GM19043 (cell line): ENCODE data around the gene FTL.
A peak's percentile ranks its signal among the peaks of the same experiment; 100 is the strongest.

Experiments used
- ATAC-seq: cut with Tn5 transposase; IDR thresholded peaks from one replicate; pipeline ENCODE4 v1.9.1; 2021; ENCODE audit warnings: low read depth; ENCODE audit not compliant: unreplicated experiment

FTL gene

DNA sequence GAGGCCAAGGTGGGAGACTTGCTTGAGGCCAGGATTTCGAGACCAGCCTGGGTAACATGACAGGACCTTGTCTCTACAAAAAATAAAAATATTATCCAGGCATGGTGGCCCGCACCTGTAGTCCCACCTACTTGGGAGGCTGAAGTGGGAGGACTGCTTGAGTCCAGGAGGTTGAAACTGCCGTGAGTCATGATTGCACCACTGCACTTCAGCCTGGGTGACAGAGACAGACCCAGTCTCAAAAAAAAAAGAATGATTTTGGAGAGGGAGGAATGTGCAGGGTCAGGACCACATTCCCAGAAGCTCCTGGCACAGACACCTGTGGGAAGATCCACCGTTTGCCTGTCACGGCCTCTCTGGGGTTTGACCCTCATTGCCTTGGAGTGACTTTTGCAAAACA, 19.7 kb upstream of the FTL start:
- ATAC-seq, result no peak

DNA sequence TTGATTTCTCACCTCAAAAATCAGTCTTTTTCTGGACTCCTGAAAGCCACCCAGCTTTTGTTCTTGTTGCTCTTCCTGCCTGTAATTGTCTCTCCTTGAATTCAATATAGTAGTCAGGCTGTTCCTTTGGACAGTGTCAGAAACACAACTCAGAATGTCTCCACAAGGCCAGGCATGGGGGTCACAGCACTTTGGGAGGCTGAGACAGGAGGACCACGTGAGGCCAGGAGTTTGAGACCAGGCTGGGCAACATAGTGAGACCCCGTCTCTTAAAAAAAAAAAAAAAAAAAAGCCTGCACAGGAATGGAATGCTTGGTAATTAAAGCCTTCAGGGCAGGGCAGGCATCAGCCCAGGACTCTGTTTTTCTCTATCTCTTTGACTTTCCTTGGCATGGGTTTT, 19.3 kb upstream of the FTL start:
- ATAC-seq, result no peak

DNA sequence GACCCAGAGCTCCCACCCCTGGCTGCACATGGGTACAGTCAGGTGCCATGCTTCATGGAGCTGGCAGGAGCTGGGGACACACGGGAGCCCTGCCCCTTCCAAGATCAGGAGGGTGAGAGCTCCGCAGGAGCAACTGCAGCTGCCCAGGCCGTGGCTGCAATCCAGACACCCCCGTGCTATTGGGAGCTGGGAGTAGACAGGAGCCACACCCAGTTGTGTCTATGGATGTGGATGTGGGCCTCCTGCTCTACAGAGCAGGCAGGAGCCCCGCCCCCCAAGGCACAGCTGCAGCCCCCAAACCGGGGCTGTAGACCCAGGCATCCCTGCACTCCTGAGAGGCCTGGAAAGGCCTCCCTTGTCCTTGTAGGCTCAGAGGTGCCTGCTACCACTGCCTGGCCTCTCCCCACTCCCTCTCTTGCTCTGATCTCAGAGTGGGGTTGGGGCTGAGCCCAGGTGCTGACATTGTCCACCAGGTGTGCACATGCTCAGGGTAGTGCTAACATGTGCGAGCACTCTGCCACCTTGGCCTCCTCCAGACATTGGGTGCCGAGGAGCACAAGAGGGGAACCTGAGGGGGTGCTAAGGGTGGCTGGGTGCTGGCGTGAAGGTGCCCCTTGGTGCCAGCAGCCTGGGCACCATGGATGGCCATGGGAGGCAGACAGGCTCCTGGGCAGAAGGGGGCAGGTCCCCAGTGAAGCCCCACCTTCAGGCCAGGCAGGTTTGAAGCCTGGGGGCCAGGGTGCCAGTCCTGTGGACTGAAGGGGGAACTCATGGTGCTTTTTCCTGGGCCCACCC, 18.4 kb upstream of the FTL start:
- ATAC-seq, result no peak

DNA sequence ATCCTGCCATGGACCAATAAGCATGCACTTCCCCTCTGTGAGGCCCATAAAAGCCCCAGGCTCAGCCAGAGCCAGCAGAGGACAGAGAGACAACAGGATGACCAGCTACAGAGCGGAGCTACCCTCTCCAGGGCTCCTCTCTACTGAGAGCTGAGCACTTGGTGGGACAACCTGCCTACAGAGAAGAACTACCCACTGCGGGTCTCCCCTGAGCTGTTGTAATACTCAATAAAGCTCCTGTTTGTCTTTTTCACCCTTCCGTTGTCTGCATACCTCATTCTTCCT, 17.9 kb upstream of the FTL start:
- ATAC-seq, result no peak

DNA sequence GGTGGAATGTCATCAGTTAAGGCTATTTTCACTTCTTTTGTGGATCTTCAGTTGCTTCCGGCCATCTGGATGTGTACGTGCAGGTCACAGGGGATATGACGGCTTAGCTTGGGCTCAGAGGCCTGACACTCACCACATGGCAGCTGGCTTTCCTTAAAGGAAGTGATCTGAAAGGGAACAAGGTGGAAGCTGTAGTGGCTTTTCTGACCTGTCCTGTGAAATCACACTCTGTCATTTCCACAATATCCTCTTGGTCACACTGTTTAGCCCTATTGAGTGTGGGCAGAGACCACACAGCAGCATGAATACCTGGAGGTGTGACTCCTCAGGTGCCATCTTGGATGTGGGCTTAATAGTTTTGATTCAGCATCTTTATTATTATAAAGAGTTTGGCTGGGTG, 14.9 kb upstream of the FTL start:
- no peak for ATAC-seq

DNA sequence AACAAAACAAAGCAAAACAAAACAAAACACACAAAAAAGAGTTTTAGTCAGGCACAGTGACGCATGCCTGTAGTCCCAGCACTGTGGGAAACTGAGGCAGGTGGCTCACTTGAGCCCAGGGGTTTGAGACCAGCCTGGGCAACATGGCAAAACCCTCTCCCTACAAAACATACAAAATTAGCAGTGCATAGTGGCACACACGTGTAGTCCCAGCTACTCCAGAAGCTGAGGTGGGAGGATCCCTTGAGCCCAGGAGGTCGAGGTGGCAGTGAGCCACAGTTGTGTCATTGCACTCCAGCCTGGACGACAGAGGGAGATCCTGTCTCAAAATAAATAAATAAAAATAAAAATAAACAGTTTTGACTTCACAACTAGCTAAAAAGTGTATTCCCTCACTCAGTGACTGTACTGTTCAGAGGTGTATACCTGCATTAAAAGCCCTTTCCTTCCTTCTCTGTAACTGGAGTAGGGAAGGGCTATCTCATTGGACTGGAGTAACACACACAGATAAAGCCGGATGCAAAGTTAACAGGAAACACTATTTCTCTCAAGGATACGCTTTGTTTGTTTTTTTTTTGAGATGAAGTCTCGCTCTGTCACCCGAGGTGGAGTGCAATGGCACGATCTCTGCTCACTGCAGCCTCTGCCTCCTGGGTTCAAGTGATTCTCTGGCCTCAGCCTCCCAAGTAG, 14.1 kb upstream of the FTL start:
- ATAC-seq, result no peak

DNA sequence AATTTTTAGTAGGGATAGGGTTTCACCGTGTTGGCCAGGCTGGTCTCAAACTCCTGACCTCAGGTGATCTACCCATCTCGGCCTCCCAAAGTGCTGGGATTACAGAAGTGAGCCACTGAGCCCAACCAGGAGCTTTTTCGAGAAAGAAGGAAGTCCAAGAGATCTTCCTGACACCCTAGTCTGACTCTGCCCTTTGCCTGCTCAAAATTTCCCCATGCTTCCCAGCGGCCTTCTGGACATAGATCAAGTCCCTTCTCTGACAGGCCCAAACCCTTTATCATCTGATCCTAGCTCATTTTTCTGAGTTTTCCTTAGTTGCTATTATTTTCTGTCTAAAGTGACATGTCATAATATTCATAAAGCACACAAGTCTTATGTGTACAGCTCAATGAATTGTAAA, 12.0 kb upstream of the FTL start:
- ATAC-seq, result no peak

DNA sequence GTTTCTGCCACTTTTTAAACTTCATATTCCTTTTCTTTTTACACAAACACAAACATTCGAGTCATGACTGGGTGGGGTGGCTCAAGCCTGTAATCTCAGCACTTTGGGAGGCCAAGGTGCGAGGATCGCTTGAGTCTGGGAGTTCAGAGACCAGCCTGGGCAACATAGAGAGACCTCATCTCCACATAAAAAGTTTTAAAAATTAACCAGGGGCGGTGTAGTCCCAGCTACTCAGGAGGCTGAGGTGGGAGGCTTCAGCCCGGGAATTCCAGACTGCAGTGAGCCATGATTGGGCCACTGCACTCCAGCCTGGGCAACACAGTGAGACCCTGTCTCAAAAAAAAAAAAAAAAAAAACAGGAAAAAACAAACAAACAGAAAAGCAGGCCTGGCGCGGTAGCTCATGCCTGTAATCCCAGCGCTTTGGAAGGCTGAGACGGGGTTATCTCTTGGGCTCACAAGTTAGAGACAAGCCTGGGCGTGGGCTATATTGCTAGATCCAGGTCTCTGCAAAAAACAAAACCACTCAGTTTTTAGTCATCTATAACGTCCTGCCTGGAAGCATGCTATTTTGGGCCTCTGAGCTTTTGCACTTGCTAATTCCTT, 11.0 kb upstream of the FTL start:
- no peak for ATAC-seq

DNA sequence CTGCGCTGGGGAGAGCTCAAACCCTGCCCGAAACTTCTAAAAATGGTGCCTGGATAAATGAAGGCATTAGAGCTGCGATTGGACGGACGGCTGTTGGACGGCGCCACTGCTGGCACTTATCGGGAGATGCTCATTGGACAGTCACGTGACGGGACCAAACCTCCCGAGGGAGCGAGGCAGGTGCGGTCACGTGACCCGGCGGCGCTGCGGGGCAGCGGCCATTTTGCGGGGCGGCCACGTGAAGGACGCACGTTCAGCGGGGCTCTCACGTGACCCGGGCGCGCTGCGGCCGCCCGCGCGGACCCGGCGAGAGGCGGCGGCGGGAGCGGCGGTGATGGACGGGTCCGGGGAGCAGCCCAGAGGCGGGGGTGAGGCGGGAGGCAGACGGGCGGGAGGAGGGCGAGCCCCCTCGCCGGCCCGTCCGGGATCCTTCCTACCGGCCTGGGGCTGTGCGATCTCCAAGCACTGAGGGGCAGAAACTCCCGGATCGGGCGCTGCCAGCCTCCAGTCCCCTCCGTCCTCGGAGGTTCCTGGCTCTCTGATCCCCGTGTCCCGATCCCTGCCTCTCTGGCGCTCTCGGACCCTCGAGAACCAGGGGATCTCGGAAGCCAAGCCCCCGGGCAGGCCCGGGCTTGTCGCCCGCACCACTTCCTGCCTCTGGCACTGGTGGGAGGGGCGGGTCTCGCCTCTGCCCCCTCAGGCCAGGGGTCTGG, 10.4 kb upstream of the FTL start, which contains the start of gene BAX:
Gene BAX (plus strand): TSS at position 281 of the 713 bp plus-strand sequence. CDS start 54 bp downstream, at position 335.
- ATAC-seq, result peak; percentile 71

DNA sequence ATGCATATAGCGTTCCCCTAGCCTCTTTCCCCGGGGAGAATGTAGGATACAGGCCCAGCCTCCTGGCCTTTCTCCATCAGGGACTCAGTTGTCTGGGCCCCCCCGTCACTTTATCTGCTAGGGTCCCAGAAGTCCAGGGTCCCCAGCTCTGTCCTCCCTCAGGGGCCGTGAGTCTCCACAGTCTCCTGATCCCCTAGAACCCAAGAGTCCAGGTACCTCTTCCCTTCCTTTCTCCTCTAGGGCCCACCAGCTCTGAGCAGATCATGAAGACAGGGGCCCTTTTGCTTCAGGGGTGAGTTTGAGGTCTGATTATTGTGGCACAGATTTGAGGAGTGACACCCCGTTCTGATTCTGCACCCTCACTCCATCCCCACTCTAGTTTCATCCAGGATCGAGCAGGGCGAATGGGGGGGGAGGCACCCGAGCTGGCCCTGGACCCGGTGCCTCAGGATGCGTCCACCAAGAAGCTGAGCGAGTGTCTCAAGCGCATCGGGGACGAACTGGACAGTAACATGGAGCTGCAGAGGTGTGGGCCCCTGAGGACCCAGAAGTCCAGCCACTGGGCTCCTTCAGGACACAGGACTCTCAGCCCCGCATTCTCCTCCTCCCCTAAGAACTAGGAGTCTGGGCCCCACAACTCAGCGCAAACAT, 9.7 kb upstream of the FTL start:
- ATAC-seq, result no peak

DNA sequence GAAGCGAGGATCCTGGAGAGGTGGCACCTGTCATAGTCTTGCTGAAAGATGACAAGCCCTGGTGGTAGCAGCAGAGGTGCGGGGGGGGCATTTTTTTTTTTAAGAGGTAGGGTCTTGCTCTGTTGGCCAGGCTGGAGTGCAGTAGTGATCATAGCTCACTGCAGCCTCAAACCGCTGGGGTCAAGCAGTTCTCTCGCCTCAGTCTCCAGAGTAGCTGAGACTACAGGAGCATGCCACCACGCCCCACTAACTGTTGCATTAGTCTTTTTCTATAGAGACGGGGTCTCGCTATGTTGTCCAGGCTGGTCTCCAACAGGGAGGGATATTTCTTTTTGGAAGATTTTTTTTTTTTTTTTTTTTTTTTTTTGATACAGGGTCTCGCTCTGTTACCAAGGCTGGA, 7.1 kb upstream of the FTL start:
- no peak for ATAC-seq

DNA sequence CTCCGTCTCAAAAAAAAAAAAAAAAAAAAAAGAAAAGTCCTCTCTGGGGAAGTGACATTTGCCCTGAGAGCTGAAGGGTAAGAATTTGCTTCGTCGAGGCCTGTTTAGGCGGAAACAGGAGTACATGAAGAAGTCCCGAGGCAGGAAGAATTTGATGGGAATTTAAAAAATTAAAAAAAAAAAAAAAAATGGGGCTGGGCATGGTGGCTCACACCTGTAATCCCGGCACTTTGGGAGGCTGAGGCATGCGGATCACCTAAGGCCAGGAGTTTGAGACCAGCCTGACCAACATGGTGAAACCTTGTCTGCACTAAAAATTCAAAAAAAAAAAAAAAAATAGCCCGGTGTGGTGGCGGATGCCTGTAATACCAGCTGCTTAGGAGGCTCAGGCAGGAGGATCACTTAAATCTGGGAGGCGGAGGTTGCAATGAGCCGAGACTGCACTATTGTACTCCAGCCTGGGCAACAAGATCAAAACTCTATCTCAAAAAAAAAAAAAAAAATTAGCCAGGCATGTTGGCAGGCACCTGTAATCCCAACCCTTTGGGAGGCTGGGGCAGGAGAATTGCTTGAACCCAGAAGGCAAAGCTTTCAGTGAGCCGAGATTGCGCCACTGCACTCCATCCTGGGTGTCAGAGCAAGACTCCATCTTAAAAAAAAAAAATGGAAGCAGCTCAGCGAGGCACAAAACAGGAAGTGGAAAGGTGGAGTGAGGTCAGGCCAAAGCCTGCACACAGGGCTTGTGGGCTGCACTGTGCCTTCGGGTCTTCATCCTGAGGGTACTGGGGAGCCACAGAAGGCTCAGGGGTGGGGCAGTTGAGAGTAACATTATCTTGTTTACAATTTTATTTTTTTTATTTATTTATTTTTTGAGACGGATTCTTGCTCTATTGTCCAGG, 5.5 kb upstream of the FTL start:
- no peak for ATAC-seq

DNA sequence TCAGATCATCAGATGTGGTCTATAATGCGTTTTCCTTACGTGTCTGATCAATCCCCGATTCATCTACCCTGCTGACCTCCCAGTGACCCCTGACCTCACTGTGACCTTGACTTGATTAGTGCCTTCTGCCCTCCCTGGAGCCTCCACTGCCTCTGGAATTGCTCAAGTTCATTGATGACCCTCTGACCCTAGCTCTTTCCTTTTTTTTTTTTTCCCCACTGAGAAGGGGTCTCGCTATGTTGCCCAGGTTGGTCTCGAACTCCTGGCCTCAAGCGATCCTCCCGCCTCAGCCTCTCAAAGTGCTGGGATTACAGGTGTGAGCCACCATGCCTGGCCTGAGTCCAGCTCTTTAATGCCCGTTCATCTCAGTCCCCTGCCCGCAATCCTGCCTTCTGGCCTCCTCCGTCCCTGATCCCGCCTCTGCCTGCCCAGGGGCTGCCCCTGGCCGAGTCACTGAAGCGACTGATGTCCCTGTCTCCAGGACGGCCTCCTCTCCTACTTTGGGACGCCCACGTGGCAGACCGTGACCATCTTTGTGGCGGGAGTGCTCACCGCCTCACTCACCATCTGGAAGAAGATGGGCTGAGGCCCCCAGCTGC, 4.0 kb upstream of the FTL start:
- no peak for ATAC-seq

DNA sequence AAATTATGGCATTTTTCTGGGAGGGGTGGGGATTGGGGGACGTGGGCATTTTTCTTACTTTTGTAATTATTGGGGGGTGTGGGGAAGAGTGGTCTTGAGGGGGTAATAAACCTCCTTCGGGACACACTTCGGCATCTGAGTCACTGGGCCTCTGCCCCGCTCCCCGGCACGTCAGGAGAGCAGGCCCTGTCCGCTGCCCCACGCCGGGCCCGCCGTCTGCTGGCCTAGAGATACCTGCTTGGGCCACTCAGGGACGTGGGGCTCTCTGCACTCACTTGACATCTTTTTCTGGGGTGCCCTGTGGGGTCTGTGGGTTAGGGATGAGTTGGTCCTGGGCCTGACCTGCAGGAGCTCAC, 3.5 kb upstream of the FTL start:
- no peak for ATAC-seq

DNA sequence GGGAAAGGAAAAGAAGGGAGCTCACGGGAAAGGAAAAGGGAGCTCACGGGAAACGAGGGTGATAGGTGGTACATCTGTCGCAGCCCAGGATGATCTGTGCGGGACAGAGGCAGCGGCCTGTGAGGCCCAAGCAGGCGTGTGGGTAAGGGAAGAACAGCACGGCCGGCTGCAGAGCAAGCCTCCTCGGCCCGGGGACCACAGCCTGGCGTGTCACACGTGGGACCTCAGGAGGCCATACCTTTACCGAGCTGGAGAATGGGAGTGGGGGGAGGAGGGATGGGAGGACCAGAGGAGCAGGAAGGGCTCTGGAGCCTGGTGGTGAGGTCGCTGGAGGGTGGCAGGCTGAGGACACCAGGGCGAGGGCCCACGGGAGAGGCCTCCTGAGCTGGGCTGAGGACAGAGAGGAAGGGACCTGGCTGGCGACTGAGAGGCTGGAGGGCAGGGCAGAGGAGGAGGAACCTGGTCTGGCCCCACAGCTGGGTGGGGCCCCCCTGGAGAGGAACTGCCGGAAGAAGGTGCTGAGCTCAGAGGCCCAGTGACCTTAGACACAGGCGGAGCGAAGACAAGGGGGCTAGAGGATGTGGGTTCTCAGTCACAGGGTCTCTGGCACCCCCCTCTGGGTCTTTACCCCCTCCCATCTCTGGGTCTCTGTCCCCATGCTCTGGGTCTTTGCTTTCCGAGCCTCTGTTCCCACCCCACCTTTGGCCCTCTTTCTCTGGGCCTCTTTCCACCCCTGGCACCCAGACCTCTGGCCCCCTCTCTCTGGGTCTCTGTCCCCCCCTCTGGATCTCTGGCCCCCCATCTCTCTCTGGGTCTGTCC, 2.9 kb upstream of the FTL start:
- no peak for ATAC-seq

DNA sequence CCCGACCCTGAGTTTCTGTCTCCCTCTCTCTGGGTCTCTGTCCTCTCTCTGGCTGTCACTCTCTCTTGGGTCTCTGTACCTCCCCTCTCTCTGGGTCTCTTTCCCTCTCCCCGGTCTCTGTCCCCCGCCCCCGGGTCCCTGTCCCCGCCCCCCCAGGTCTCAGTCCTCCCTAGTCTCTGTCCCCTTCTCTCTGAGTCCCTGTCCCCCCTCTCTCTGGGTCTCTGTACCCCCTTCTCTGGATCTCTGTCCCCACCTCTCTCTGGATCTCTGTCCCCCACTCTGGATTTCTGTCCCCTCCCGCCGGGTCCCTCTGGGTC, 2.3 kb upstream of the FTL start:
- no peak for ATAC-seq

DNA sequence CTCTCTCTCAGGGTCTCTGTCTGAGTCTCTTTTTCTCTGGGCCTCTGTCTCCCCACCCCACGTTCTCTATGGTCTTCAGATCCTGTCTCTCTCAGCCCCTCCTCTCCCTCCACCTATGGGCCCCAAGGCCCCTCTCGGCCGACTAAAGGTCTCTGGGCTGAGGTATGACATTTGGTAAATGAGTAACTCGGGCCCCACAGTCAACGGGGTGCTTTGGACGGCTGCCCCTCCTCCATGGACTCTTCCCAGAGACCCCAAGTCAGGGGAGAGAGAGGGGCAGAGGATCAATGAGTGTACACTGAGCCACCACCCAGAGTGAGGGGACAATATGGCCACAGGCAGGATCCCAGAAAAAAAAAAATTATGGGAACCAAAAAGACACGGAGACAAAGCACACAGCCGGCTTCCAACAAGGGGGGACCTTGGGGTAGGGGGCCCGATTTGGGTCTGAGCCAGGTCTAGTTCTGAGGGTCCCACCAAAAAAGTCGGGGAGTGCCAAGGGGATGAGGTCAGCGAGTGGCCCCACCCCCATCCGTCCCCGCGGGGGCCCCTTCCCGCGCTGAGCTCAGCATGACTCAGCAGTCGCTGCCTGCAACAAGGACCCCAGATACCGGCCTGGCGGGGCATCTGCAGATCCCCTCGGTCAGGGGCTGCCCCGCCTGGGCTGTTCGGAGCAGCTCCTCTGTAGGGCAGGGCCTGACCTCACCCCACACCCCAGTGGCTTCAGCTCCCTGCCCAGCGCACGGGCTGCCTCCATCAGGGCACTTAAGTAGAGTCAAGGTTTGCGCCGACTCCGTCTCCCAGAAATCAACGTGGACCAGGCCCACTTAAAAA, 1.5 kb upstream of the FTL start:
- no peak for ATAC-seq
